ENCODE data around the gene PHTF2.
A peak's percentile ranks its signal among the peaks of the same experiment; 100 is the strongest.

DNA sequence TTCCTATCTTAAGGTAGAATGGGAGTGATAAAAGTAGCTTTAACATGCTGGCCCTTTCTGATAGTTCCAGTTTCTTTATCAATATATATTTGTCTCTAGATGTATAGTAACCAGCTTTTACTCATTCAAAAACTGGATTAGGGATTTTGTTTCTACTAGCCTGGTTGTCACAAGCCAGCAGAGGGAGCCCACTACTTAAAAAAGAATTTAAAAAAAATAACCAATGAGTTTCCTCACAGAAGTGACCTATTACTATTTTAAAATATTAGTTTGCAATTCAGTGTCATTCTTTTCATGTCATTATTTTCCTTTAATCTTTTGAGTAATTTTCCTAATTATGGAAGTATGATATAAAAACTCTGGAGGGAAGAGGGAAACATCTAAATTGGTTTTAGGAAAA lies 142.1 kb downstream of the PHTF2 start:
- TF ChIP-seq, protein P1, sequence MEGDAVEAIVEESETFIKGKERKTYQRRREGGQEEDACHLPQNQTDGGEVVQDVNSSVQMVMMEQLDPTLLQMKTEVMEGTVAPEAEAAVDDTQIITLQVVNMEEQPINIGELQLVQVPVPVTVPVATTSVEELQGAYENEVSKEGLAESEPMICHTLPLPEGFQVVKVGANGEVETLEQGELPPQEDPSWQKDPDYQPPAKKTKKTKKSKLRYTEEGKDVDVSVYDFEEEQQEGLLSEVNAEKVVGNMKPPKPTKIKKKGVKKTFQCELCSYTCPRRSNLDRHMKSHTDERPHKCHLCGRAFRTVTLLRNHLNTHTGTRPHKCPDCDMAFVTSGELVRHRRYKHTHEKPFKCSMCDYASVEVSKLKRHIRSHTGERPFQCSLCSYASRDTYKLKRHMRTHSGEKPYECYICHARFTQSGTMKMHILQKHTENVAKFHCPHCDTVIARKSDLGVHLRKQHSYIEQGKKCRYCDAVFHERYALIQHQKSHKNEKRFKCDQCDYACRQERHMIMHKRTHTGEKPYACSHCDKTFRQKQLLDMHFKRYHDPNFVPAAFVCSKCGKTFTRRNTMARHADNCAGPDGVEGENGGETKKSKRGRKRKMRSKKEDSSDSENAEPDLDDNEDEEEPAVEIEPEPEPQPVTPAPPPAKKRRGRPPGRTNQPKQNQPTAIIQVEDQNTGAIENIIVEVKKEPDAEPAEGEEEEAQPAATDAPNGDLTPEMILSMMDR (conservative IDR thresholded peaks at IDR 0.05; ENCODE audit: low read length) = peak; percentile 96
- no peak for TF ChIP-seq EZH2phosphoT487 (IDR thresholded peaks at IDR 0.05; ENCODE audit: borderline replicate concordance, low read depth, low read length)

Data from OCI-LY7 (cell line).